PC-3 (cell line): ENCODE results near the gene TOM1L2.

Experiments used
- CTCF ChIP-seq: fragments of 300-600 bp; sonication (generic); conservative IDR thresholded peaks from 2 replicates; pipeline ENCODE4 v1.5.1; 2017; ENCODE audit warnings: antibody characterized with exemption, low read depth, mild to moderate bottlenecking, low read length
- EZH2 ChIP-seq: fragments of 300-600 bp; sonication (generic); IDR thresholded peaks from one replicate; pipeline ENCODE4 v1.6.1; 2017; ENCODE audit warnings: antibody characterized with exemption, mild to moderate bottlenecking, low read length; ENCODE audit not compliant: unreplicated experiment

- no peak for TF ChIP-seq CTCF
- no peak for TF ChIP-seq EZH2
Measured at GRCh38 chr17:18002171-18002570, 30.0 kb upstream of the TOM1L2 start.
